Measurements from ENCODE around the gene UBAC2. TPM values are rescaled to one million over a fixed set of nuclear protein-coding genes. Genes with fewer than 3 reads are reported as not detected.
A peak's percentile ranks its signal among the peaks of the same experiment; 100 is the strongest.

Gene UBAC2
- total RNA-seq, 1 donor from 2014 or later: 70.8 TPM

DNA sequence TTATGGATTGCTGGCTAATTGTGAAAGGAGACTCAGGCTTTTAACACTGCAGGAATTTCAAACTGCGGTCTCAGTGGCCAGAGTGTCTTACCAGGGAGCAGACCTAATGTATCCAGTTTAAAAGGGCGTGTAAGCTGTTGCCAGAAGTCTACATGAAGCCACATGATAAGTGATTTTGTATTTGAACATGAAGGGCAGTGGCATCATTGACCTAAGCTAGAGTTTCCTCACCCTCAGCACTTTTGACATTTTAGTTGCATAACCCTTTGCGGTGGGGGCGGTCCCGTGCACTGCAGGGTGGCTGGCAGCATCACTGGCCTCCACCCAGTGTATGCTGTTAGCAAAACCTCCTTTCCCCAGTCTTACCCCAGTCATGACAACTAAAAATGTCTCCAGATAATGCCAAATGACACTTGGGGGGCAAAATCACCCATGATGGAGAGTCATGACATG, 81.2 kb downstream of the UBAC2 start:
- H3K9me3 Mint-ChIP-seq (ENCODE audit: low read depth): no peaks in the 10 kb centered on the region
- H3K4me1 Mint-ChIP-seq (ENCODE audit: low read depth): peaks cover 56% of the 10 kb centered on the region
- H3K27me3 Mint-ChIP-seq (ENCODE audit: low read depth): no peaks in the 10 kb centered on the region
- peak overlapping the region; percentile 81 for H3K27ac Mint-ChIP-seq (ENCODE audit: unreplicated experiment)
- DNase-seq (ENCODE audit: low spot score): no peak
- peaks cover 7% of the 10 kb centered on the region for H3K36me3 Mint-ChIP-seq (ENCODE audit: low read depth)
- H3K4me3 Mint-ChIP-seq (ENCODE audit: unreplicated experiment): no peak overlapping the region
- TF ChIP-seq, protein P1, sequence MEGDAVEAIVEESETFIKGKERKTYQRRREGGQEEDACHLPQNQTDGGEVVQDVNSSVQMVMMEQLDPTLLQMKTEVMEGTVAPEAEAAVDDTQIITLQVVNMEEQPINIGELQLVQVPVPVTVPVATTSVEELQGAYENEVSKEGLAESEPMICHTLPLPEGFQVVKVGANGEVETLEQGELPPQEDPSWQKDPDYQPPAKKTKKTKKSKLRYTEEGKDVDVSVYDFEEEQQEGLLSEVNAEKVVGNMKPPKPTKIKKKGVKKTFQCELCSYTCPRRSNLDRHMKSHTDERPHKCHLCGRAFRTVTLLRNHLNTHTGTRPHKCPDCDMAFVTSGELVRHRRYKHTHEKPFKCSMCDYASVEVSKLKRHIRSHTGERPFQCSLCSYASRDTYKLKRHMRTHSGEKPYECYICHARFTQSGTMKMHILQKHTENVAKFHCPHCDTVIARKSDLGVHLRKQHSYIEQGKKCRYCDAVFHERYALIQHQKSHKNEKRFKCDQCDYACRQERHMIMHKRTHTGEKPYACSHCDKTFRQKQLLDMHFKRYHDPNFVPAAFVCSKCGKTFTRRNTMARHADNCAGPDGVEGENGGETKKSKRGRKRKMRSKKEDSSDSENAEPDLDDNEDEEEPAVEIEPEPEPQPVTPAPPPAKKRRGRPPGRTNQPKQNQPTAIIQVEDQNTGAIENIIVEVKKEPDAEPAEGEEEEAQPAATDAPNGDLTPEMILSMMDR (IDR thresholded peaks at IDR 0.05): no peak

DNA sequence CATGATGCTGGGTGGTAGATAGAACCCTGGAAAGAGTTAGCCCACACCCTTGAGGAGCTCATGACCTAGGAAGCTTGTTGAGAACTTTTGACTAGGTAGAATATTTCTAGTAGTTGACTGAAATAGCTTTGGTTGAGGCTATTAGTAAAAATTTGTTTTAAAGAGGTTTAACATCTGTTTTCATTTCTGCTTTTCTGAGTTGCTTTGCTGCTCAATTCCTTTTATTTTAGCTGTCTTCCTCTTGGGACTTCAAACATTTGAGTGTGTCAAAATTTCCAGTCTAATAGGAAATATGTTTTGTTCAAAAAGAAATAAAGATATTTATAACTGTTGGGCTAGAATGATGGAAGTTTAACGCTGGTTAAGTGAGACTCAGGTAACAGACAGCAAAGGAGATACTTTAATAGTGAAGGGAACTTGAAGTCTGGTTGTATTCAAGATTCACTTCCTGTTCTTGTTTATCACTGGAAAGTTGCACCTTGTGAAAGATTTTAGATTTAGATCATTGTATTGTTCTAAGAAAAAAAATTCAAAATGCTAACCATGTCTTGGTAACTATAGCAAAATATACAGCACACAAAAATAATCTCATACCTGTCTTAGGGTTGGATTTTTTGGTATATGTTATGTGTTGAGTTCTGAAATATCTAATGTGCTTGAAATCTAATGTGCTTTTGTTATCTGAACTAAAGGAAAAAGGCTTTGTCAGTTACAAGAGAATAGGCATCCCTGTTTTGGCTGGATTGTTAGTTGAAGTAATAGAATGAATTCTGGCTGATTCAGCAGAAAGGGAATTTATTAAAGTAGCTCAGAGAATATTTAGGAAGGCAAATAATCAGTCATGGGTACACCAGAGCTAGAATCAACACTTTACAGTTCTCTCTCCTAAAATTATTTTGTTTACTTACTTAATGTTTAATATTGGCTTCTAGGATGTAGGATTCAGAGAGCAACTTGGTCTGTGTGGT, 81.9 kb downstream of the UBAC2 start:
- Mint-ChIP-seq H3K9me3 (ENCODE audit: low read depth) (no peaks in the 10 kb centered on the region), H3K36me3 (ENCODE audit: low read depth) (peaks cover 7% of the 10 kb centered on the region), H3K4me3 (ENCODE audit: unreplicated experiment) (no peak overlapping the region), H3K27me3 (ENCODE audit: low read depth) (no peaks in the 10 kb centered on the region), H3K27ac (ENCODE audit: unreplicated experiment) (peak overlapping the region; percentile 81), H3K4me1 (ENCODE audit: low read depth) (peaks cover 62% of the 10 kb centered on the region)
- TF ChIP-seq, protein P1 (IDR thresholded peaks at IDR 0.05): no peak
- no peak for DNase-seq (ENCODE audit: low spot score)

DNA sequence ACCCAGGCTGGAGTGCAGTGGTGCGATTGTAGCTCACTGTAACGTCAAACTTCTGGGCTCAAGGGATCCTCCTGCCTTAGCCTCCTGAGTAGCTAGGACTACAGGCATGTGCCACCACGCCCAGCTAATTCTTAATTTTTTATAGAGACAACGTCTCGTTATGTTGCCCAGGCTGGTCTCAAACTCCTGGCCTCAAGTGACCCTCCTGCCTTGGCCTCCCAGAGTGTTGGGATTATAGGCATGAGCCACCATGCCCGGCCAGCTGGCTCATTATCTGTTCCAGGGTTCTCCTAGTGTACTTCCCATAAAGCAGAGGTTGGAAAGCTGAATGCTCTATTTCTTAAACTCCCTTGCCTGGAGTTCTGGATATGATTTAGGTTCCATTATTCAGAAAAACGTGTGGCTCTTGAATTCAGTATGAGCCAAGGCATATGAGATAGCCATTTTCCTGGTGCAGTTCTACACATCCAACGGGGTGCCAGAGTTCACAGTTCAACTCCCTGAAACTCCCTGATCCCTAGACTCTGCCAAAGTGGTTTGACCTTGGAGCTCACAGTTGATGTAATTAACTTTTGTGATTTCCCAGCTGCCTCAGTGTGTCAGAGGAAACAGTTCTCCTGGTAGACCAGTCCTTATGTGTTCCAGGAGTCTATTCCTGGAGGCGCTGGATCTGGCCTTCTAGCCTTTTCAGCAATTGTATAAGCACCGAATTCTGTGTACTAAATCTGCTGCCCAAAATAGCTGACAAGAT, 85.0 kb downstream of the UBAC2 start:
- H3K4me3 Mint-ChIP-seq (ENCODE audit: unreplicated experiment): no peak overlapping the region
- DNase-seq (ENCODE audit: low spot score): no peak
- peak overlapping the region; percentile 17 for H3K27ac Mint-ChIP-seq (ENCODE audit: unreplicated experiment)
- H3K27me3 Mint-ChIP-seq (ENCODE audit: low read depth): no peaks in the 10 kb centered on the region
- H3K4me1 Mint-ChIP-seq (ENCODE audit: low read depth): peaks cover 77% of the 10 kb centered on the region
- TF ChIP-seq, protein P1 (IDR thresholded peaks at IDR 0.05): no peak
- peaks cover 1% of the 10 kb centered on the region for H3K36me3 Mint-ChIP-seq (ENCODE audit: low read depth)
- no peaks in the 10 kb centered on the region for H3K9me3 Mint-ChIP-seq (ENCODE audit: low read depth)

DNA sequence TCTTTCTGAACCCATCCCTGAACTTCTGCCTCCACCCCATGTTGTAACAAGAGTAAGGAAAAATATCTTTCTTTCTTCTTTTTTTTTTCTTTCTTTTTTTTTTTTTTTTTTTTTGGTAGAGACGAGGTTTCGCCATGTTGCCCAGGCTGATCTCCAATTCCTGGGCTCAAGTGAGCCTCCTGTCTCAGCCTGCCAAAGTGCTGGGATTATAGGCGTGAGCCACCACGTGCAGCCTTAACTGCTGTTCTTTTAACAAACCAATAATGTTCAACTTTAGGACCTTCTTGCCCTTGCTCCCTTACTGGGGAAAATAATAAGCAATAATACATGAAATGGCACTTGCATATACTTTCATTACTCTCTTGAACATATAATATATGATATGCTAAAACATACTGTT, 86.9 kb downstream of the UBAC2 start:
- Mint-ChIP-seq H3K36me3 (ENCODE audit: low read depth) (peaks cover 2% of the 10 kb centered on the region), H3K27me3 (ENCODE audit: low read depth) (no peaks in the 10 kb centered on the region), H3K4me3 (ENCODE audit: unreplicated experiment) (no peak overlapping the region), H3K9me3 (ENCODE audit: low read depth) (no peaks in the 10 kb centered on the region), H3K27ac (ENCODE audit: unreplicated experiment) (peak overlapping the region; percentile 88), H3K4me1 (ENCODE audit: low read depth) (peaks cover 63% of the 10 kb centered on the region)
- no peak for DNase-seq (ENCODE audit: low spot score)
- TF ChIP-seq, protein P1 (IDR thresholded peaks at IDR 0.05): no peak

DNA sequence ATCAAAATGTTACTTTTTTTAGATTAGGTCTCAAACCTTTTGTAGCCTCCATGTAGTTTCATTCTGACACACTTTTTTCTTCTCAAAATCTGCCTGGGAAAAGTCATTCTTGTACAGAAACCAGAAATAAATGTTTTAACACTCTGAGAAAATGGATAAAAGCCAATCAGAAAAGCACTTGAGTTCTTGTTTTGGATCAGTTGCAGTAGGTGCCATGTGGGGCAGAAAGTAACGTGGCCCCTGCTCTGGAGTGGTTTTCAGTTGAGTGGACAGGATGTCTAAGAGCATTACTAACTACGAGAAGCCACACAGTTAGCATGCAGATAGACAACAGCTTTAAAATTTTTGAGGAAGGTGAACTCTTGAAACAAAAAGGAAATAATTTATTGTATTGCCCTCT, 87.4 kb downstream of the UBAC2 start:
- no peaks in the 10 kb centered on the region for H3K27me3 Mint-ChIP-seq (ENCODE audit: low read depth)
- peaks cover 4% of the 10 kb centered on the region for H3K36me3 Mint-ChIP-seq (ENCODE audit: low read depth)
- peaks cover 58% of the 10 kb centered on the region for H3K4me1 Mint-ChIP-seq (ENCODE audit: low read depth)
- DNase-seq (ENCODE audit: low spot score): no peak
- TF ChIP-seq, protein P1 (IDR thresholded peaks at IDR 0.05): no peak
- peak overlapping the region; percentile 17 for H3K4me3 Mint-ChIP-seq (ENCODE audit: unreplicated experiment)
- H3K9me3 Mint-ChIP-seq (ENCODE audit: low read depth): no peaks in the 10 kb centered on the region
- peak overlapping the region; percentile 90 for H3K27ac Mint-ChIP-seq (ENCODE audit: unreplicated experiment)
